Pancreas (tissue), 10 donors: ENCODE results near the gene ENO2. TPM values are rescaled to one million over a fixed set of nuclear protein-coding genes. Genes with fewer than 3 reads are reported as not detected.
A peak's percentile ranks its signal among the peaks of the same experiment; 100 is the strongest.

Experiments used
- ATAC-seq, 4 donors: fragments of 200-7000 bp; cut with Tn5 transposase; one replicate each; pipeline versions ENCODE4 v1.8.0 to v1.9.1; 2020; ENCODE audit warnings: mild to moderate bottlenecking in 4 of 4, moderate library complexity in 4 of 4
- DNase-seq, 6 donors: peaks; one replicate each; pipeline ENCODE4 v3.0.0-alpha.2; 2020
- FAIRE-seq: peaks from 2 replicates; lab custom pipeline; 2012; peaks lifted over from hg19 to GRCh38; lab: Jason Lieb, UNC
- H3K27ac ChIP-seq, 4 donors: fragments of 200-600 bp; sonication (generic); 1 replicate in 3 of 4; 2 replicates in 1 of 4; pipeline versions ENCODE4 v1.5.0 to v1.8.0; 2020
- H3K27me3 ChIP-seq, 4 donors: fragments of 200-600 bp; one replicate each; pipeline ENCODE4 v1.8.0; 2021
- H3K36me3 ChIP-seq, 3 donors: fragments of 200-600 bp; sonication (generic) in 1 of 3; one replicate each; pipeline versions ENCODE4 v1.5.0 to v1.8.0; 2020 to 2021
- H3K4me1 ChIP-seq, 3 donors: fragments of 200-600 bp; one replicate each; pipeline ENCODE4 v1.8.0; 2021
- H3K4me3 ChIP-seq, 4 donors: fragments of 200-600 bp; sonication (generic) in 2 of 4; one replicate each; pipeline versions ENCODE4 v1.5.0 to v1.8.0; 2020 to 2021
- H3K9me3 ChIP-seq, 4 donors: fragments of 200-600 bp; one replicate each; pipeline ENCODE4 v1.8.0; 2021
- CTCF ChIP-seq, 4 donors: fragments of 200-600 bp; sonication (generic) in 3 of 4; IDR thresholded peaks; one replicate each; pipeline versions ENCODE4 v1.5.0 to v1.8.0; 2021; ENCODE audit warnings: antibody characterized with exemption in 4 of 4
- WGBS, 2 donors: extraction: QIAGEN DNeasy Blood & Tissue Kit; methylation state at CpG; one replicate each; pipeline ENCODE4 v1.1.7; 2013; 5-methylcytosine and 5-hydroxymethylcytosine counted together
- intact Hi-C, 3 donors: fragments of 100-400 bp; cut with DNase I; formaldehyde crosslinking; loops; one replicate each; pipeline versions ENCODE4 v1.11.1 to v1.14.2; 2022
- polyA plus RNA-seq, 2 donors: library from polyadenylated mRNA; stranded (reverse); fragments of 200-250 nt; gene quantifications; one replicate each; pipeline ENCODE4 v1.2.3, GENCODE V29; 2013
- total RNA-seq, 6 donors: library from RNA; stranded (reverse); fragmentation: NEBNext Ultra II Directional in 4 of 6; extraction: Animal tissue kit (Norgen Biotek cat#: 25700) in 4 of 6; gene quantifications; one replicate each; pipeline versions ENCODE4 v1.2.1 to v1.2.4, GENCODE V29; 2021 to 2023
- donor health status: healthy with polysubstance abuse.
- donor health status: DM: no; HTN: no; CAD: no; lungs with moderate emphysema.
- donor health status: DM: no; HTN: no; CAD: no.
- donor health status: control.
- donor health status: control.
- donor health status: Bipolar disorder and iron deficiency.
- donor health status: DM: yes; HTN: yes; CAD: no.
- donor health status: DM: no; HTN: no; CAD: no.
- donor health status: DM: no; HTN: no; CAD: no.
- donor health status: DM: yes; HTN: yes; CAD: no.

Gene ENO2
- total and polyA plus RNA-seq, 8 donors = 2.3 to 53.6 (median 6.6) TPM

- Histone ChIP-seq H3K27me3 (no peaks in the 10 kb centered on the region), H3K4me3 (peak within 1 kb of the TSS; percentile 54 to 71 (median 66)), H3K4me1 (peaks cover 13 to 21% (median 18%) of the 10 kb centered on the region in 3 donors), H3K36me3 (peaks cover 0 to 4% (median 0%) of the 10 kb centered on the region in 3 donors), H3K9me3 (no peaks in the 10 kb centered on the region), H3K27ac (peak within 1 kb of the TSS; percentile 91 to 97 (median 96))
- intact Hi-C loops = loop anchor here in 1 of 3 donors (10.0 kb wide), 1 partner anchor 161 kb away; the partner anchor contains the start of gene C1RL
- 0 to 1% methylated on average over 30 to 31 of the region's 31 CpGs for WGBS, 2 donors
- peak; percentile 70 to 87 (median 75) for DNase-seq
- no peak for FAIRE-seq
- ATAC-seq = peak; percentile 39 to 62 (median 48)
- TF ChIP-seq CTCF (IDR thresholded peaks at IDR 0.05) = no peak
Observed at GRCh38 chr12:6943722-6944380, 29.5 kb downstream of the ENO2 start, which contains the start of the genes C12orf57 and RNU7-1. TSS of gene C12orf57 (plus strand) at chr12:6944022. CDS start at chr12:6944122, 100 bp downstream. TSS of gene RNU7-1 (plus strand) at chr12:6943816.

GRCh38 chr12:6944381-6945186 lies 30.2 kb downstream of the ENO2 start:
- peak; percentile 91 to 95 (median 92) for DNase-seq
- H3K27ac ChIP-seq = peak overlapping the region; percentile 91 to 97 (median 96)
- peak overlapping the region; percentile 54 to 71 (median 66) for H3K4me3 ChIP-seq
- peak; percentile 52 to 84 (median 70) for TF ChIP-seq CTCF (IDR thresholded peaks at IDR 0.05)
- H3K36me3 ChIP-seq = peaks cover 0 to 4% (median 0%) of the 10 kb centered on the region in 3 donors
- WGBS, 2 donors = 1 to 2% methylated on average over 48 of the region's 48 CpGs
- intact Hi-C loops = loop anchor here in 1 of 3 donors (10.0 kb wide), 1 partner anchor 160 kb away; the partner anchor contains the start of gene C1RL
- peaks cover 13 to 23% (median 18%) of the 10 kb centered on the region in 3 donors for H3K4me1 ChIP-seq
- H3K9me3 ChIP-seq = no peaks in the 10 kb centered on the region
- no peak for FAIRE-seq
- ATAC-seq = peak; percentile 57 to 77 (median 68)
- no peaks in the 10 kb centered on the region for H3K27me3 ChIP-seq

GRCh38 chr12:6945613-6946012 lies 31.2 kb downstream of the ENO2 start:
- ATAC-seq = no peak
- Histone ChIP-seq H3K27me3 (no peaks in the 10 kb centered on the region), H3K36me3 (peaks cover 0 to 4% (median 0%) of the 10 kb centered on the region in 3 donors), H3K9me3 (no peaks in the 10 kb centered on the region), H3K4me3 (peak overlapping the region in 2 of 4 donors; percentile 27 to 71), H3K4me1 (peaks cover 13 to 23% (median 18%) of the 10 kb centered on the region in 3 donors), H3K27ac (peak overlapping the region; percentile 83 to 97 (median 96))
- intact Hi-C loops = loop anchor here in 1 of 3 donors (10.0 kb wide), 1 partner anchor 159 kb away; the partner anchor contains the start of gene C1RL
- no peak for TF ChIP-seq CTCF (IDR thresholded peaks at IDR 0.05)
- 31 to 36% methylated on average over 9 to 11 of the region's 11 CpGs for WGBS, 2 donors
- no peak for FAIRE-seq
- peak in 1 of 6 donors; percentile 77 for DNase-seq

GRCh38 chr12:6946033-6946919 lies 31.9 kb downstream of the ENO2 start:
- intact Hi-C loops = loop anchor here in 1 of 3 donors (10.0 kb wide), 1 partner anchor 159 kb away; the partner anchor contains the start of gene C1RL
- Histone ChIP-seq H3K9me3 (no peaks in the 10 kb centered on the region), H3K4me3 (peak overlapping the region; percentile 27 to 71 (median 40)), H3K36me3 (peaks cover 0 to 3% (median 0%) of the 10 kb centered on the region in 3 donors), H3K4me1 (peaks cover 13 to 23% (median 18%) of the 10 kb centered on the region in 3 donors), H3K27ac (peak overlapping the region; percentile 83 to 97 (median 96)), H3K27me3 (no peaks in the 10 kb centered on the region)
- FAIRE-seq (no peak), ATAC-seq (peak; percentile 74 to 82 (median 80)), DNase-seq (peak; percentile 93 to 99 (median 98))
- TF ChIP-seq CTCF (IDR thresholded peaks at IDR 0.05) = peak in 1 of 4 donors; percentile 10
- WGBS, 2 donors = 2 to 6% methylated on average over 32 of the region's 32 CpGs
